NB4 (cell line): ENCODE measurements around the gene GOLGA8T.
"Not testable (repeated sequence)": the region's sequence is repeated elsewhere in the genome, so short reads cannot be mapped to it uniquely, and the experiment has no call there.

Experiments used
- MYC ChIP-seq: IDR thresholded peaks from 2 replicates; pipeline ENCODE4 v1.6.1; 2011; ENCODE audit warnings: low read depth, low read length
- POLR2A ChIP-seq: IDR thresholded peaks from 2 replicates; pipeline ENCODE4 v1.6.1; 2011; ENCODE audit warnings: mild to moderate bottlenecking; ENCODE audit not compliant: insufficient read length; ENCODE audit errors: extremely low read depth
- TF ChIP-seq, protein P1 (sequence below): IDR thresholded peaks from one replicate; pipeline ENCODE4 v1.5.1; 2012; ENCODE audit warnings: low read depth, low read length
- TF ChIP-seq, protein P2 (sequence below): IDR thresholded peaks from 2 replicates; pipeline ENCODE4 v1.6.1; 2011; ENCODE audit warnings: low read depth, low read length

DNA sequence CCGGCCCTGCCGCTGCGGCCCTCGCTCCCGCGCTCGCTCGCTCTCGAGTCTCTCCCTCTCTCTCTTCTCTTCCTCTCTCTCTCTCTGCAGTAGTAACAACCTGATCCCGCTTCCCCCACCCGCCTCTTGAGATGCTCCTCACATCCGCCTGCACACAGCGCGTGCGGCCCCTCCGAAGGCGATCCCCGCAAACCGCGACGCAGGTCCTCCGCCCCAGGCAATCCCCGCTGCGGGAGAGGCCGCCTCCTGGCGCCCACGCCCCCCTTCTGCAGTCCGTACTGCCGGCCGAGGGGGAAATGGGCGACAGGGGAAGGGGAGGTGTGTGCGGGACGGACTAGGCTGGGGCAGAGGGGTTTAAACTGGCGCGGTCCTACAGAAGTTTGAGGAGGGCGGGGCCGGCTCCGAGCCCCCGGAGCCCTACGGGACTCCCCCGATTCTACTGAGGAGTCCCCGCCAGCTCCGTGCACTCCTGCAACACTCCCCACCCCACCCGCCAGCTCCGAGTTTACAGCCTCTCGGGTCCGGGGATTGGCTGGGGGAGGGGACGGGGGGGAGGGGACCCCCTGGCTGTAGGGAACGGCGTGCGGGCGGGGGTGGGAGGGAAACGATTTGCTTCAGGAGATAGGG lies 57.4 kb downstream of the GOLGA8T start:
- TF ChIP-seq, protein P1, sequence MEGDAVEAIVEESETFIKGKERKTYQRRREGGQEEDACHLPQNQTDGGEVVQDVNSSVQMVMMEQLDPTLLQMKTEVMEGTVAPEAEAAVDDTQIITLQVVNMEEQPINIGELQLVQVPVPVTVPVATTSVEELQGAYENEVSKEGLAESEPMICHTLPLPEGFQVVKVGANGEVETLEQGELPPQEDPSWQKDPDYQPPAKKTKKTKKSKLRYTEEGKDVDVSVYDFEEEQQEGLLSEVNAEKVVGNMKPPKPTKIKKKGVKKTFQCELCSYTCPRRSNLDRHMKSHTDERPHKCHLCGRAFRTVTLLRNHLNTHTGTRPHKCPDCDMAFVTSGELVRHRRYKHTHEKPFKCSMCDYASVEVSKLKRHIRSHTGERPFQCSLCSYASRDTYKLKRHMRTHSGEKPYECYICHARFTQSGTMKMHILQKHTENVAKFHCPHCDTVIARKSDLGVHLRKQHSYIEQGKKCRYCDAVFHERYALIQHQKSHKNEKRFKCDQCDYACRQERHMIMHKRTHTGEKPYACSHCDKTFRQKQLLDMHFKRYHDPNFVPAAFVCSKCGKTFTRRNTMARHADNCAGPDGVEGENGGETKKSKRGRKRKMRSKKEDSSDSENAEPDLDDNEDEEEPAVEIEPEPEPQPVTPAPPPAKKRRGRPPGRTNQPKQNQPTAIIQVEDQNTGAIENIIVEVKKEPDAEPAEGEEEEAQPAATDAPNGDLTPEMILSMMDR: not testable (repeated sequence)
- TF ChIP-seq POLR2A, MYC: not testable (repeated sequence)
- TF ChIP-seq, protein P2, sequence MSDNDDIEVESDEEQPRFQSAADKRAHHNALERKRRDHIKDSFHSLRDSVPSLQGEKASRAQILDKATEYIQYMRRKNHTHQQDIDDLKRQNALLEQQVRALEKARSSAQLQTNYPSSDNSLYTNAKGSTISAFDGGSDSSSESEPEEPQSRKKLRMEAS: not testable (repeated sequence)
